Subcutaneous abdominal adipose tissue (tissue), 5 donors: ENCODE data around the gene PTPRM.

ENCODE experiments used
- H3K27ac ChIP-seq: one replicate; pipeline ENCODE4 v1.7.0; 2013; ENCODE audit warnings: low read depth, mild to moderate bottlenecking, inconsistent platforms, low read length, moderate library complexity
- H3K27me3 ChIP-seq, 5 donors: one replicate each; pipeline ENCODE4 v1.7.0; 2013; ENCODE audit warnings: low read length in 5 of 5, inconsistent platforms in 1 of 5; ENCODE audit not compliant: control insufficient read depth in 5 of 5, insufficient read depth in 4 of 5
- H3K36me3 ChIP-seq, 5 donors: one replicate each; pipeline ENCODE4 v1.7.0; 2013; ENCODE audit warnings: low read length in 5 of 5; ENCODE audit not compliant: control insufficient read depth in 5 of 5, insufficient read depth in 5 of 5
- H3K4me1 ChIP-seq, 5 donors: one replicate each; pipeline ENCODE4 v1.7.0; 2013; ENCODE audit warnings: low read length in 5 of 5, mild to moderate bottlenecking in 3 of 5, moderate library complexity in 1 of 5; ENCODE audit not compliant: control insufficient read depth in 5 of 5, insufficient read depth in 5 of 5
- H3K4me3 ChIP-seq, 5 donors: one replicate each; pipeline ENCODE4 v1.7.0; 2013; ENCODE audit warnings: low read length in 5 of 5, low read depth in 1 of 5
- H3K9ac ChIP-seq, 5 donors: one replicate each; pipeline ENCODE4 v1.7.0; 2013; ENCODE audit warnings: low read length in 5 of 5, mild to moderate bottlenecking in 4 of 5, moderate library complexity in 3 of 5
- H3K9me3 ChIP-seq, 5 donors: one replicate each; pipeline ENCODE4 v1.7.0; 2013; ENCODE audit warnings: low read length in 5 of 5; ENCODE audit not compliant: control insufficient read depth in 5 of 5
- donor health status: healthy.
- donor health status: healthy.
- donor health status: healthy.
- donor health status: healthy.
- donor health status: healthy.

Gene PTPRM

DNA sequence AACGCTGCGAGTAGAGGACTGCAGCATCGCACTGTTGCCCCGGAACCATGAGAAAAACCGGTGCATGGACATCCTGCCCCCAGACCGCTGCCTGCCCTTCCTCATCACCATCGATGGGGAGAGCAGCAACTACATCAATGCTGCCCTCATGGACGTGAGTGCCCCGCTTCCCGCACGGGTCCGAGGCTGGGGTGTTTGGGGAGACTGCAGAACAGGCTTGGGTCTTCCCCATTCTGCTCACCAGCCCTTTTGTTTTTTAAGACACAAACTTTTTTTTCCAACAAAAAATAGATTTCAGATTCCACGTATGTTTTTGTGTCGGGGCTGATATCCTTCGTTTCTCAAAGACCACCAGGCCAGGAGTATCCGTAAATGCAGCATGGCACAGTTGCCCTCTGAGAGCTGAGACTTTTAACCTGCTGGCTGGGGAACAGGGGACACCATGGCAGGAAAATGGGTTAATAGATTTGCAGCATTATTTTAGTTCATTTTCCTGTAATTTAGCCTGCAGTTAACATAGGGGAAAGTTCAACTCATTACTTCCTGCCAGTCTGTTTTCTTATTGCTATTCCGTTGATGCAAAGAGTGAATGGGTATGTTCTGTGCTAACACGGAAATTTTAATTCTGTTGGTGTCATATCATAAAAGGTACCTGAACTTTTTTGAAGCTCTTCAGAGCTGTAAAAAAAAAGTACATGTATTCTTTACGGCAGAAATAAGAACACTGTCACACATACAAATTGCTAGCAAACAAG lies 812.2 kb downstream of the PTPRM start:
- Histone ChIP-seq H3K36me3 (peaks cover 11 to 63% (median 44%) of the 10 kb centered on the region in 5 donors), H3K9me3 (no peaks in the 10 kb centered on the region), H3K9ac (no peak overlapping the region), H3K4me3 (no peak overlapping the region), H3K27ac (no peak overlapping the region), H3K4me1 (peaks cover 0 to 13% (median 0%) of the 10 kb centered on the region in 5 donors), H3K27me3 (no peaks in the 10 kb centered on the region)

DNA sequence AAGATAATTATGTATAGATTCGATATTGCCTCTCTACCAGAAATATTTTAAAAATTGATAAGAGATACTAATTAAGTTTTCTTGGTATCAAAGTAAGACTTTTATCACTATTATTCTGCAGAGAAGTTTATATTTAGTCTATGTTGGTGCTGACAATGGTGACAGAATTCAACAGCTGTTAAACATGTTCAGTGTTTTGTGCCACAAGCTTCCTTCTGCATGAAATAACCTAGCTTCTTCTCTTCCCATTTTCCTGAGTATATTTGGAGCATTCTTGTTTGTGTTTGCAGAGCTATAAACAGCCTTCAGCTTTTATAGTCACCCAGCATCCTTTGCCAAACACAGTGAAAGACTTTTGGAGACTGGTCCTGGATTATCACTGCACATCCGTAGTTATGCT lies 812.9 kb downstream of the PTPRM start:
- Histone ChIP-seq H3K36me3 (peaks cover 11 to 69% (median 50%) of the 10 kb centered on the region in 5 donors), H3K9ac (no peak overlapping the region), H3K9me3 (no peaks in the 10 kb centered on the region), H3K27ac (no peak overlapping the region), H3K27me3 (no peaks in the 10 kb centered on the region), H3K4me1 (peaks cover 0 to 13% (median 1%) of the 10 kb centered on the region in 5 donors), H3K4me3 (no peak overlapping the region)

DNA sequence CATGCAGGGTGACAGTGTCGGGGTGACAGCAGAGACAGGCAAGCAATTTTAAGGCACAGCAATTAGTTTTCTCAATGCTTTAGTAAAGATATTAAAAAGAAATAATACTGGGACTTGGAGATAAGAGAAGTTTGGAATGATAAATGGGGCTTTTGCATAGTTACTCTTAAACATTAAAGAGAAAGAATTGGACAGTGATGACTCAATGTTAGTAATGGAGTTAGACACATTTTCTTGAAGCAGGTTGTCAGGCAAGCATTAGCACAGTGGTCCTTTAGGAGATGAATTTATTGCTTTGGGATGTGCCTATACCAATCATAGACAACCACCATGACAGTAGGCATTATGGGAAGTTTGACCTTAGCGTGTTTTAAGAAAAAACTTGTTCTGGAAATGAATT lies 813.8 kb downstream of the PTPRM start:
- Histone ChIP-seq H3K9ac (no peak overlapping the region), H3K4me3 (no peak overlapping the region), H3K27ac (no peak overlapping the region), H3K36me3 (peaks cover 11 to 70% (median 51%) of the 10 kb centered on the region in 5 donors), H3K9me3 (no peaks in the 10 kb centered on the region), H3K4me1 (peaks cover 0 to 13% (median 5%) of the 10 kb centered on the region in 5 donors), H3K27me3 (no peaks in the 10 kb centered on the region)

DNA sequence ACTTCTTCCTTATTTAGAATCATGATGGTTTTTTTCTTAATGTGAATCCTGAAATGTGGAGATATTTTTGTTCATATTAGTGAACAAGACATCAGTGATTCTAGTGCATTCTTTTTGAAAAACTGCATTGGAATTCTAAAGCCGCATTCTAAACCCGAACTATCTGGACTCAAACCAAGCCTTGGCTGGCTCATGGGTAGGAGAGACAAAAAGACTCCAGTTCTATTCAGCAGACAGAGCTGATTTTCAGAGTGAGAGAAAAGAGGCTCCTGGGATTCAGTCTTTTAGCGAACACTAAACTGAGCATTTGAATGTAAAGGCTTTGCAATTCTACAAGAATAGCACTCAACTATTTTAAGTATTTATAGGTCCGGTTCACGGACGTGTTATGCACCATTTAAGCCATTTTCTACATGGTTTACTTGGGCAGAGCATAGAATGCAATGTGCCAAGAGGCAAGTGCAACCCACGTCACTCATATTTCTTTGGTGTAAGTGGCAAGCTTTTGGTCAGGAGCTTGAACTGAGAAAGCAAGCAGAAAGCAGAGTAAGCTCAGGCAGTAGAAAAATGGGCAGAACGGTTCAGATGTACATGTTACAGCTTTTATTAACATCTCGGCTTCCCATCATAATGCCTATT lies 814.8 kb downstream of the PTPRM start:
- Histone ChIP-seq H3K27ac (no peak overlapping the region), H3K9ac (no peak overlapping the region), H3K27me3 (no peaks in the 10 kb centered on the region), H3K36me3 (peaks cover 16 to 70% (median 50%) of the 10 kb centered on the region in 5 donors), H3K4me3 (no peak overlapping the region), H3K4me1 (peaks cover 0 to 13% (median 5%) of the 10 kb centered on the region in 5 donors), H3K9me3 (no peaks in the 10 kb centered on the region)

DNA sequence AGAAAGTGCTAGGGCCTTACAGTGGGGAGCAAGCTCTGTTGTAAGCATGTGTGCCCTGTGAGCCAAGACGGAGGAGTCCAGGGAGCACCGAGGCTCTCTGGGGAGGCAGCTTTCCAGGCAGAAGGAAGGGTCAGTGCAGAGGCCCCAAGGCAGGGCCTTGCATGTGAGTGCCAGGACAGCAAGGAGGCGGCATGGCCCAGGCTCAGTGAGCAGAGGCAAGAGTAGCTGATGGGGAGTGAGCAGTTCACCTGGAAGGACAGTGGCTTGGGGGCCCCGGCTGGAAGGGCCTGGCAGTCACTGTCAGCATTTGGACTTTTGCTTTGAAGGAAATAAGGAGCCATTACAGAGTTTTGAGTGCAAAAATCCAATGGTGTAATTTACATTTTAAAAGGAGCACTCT lies 818.3 kb downstream of the PTPRM start:
- Histone ChIP-seq H3K36me3 (peaks cover 15 to 74% (median 59%) of the 10 kb centered on the region in 5 donors), H3K27me3 (no peaks in the 10 kb centered on the region), H3K4me3 (no peak overlapping the region), H3K27ac (no peak overlapping the region), H3K4me1 (peaks cover 0 to 6% (median 0%) of the 10 kb centered on the region in 5 donors), H3K9me3 (no peaks in the 10 kb centered on the region), H3K9ac (no peak overlapping the region)

DNA sequence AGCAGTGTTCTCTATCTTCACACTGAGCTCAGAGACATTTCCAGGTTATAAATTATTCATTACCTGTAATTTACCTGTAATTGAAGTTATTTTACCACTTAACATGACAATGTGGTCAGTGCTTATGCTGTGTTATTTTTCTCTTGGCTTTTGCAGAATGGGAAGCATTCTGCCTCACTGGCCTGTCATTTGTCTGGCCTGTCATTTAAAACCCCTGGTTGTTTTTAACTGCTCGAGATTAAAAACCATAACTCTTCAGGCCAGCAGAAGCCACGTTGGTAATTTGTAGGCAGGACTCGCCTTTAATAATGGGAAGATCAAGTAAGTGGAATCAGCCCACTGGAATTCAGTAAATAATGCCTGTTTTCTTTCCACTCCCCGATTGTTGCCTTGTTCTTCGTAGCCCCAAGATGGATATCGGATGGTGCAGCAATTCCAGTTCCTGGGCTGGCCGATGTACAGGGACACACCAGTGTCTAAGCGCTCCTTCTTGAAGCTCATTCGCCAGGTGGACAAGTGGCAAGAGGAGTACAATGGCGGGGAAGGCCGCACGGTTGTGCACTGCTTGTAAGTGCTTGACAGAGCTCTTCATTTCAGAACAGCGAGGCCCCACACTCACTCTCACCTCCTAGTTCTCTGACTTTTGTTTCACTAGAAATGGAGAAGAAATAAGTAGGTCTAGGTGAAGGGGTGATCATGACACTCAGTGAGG lies 819.7 kb downstream of the PTPRM start:
- Histone ChIP-seq H3K4me3 (no peak overlapping the region), H3K27ac (no peak overlapping the region), H3K4me1 (peaks cover 0 to 6% (median 0%) of the 10 kb centered on the region in 5 donors), H3K27me3 (no peaks in the 10 kb centered on the region), H3K9ac (no peak overlapping the region), H3K9me3 (no peaks in the 10 kb centered on the region), H3K36me3 (peaks cover 24 to 77% (median 61%) of the 10 kb centered on the region in 5 donors)

DNA sequence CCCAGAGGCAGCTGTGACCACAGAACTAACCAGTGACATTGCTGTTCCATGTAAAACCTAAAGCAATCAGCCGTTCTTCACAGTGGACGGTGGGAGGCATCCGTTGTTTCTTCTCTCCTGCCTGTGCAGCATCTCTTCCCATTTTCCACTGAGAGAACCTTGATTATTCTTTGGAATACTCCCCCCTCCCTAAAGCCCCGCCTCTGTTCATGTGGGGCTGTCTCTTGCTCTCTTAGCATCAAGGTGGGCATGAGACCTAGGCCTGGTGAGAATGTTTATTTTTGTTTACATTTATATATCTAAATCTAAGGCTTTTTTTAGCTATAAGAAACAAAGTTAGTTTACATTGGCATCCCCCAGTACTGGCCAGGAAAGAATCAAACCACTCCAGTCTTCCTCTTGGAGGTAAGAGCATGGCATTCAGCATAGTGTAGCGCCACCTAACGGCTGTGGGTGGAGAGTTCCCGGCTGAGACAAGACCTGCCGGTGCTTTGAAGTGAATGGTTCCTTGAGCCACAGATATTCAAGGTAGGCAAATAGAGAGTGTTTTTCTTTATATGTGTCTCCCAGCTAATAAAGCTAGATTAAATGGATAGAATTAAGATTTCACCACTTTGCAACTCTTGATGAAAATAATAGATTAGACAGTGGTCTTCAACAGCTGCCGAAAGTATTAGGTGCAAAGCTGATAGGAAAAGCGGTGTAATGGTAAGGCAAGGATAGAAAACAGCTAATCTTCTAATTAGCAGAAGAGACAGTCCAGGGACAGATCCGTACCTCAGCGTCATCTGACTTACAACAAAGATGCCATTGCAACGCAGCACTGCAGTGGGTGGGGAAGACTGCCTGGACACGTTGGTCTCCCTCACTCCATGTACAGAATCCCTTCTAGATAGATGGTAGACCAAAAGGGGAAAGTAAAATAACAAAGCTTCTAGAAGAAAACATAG lies 822.5 kb downstream of the PTPRM start:
- H3K27ac ChIP-seq: no peak overlapping the region
- H3K9ac ChIP-seq: no peak overlapping the region
- no peaks in the 10 kb centered on the region for H3K27me3 ChIP-seq
- H3K9me3 ChIP-seq: no peaks in the 10 kb centered on the region
- no peak overlapping the region for H3K4me3 ChIP-seq
- H3K36me3 ChIP-seq: peaks cover 30 to 84% (median 64%) of the 10 kb centered on the region in 5 donors
- peaks cover 0 to 8% (median 5%) of the 10 kb centered on the region in 5 donors for H3K4me1 ChIP-seq

DNA sequence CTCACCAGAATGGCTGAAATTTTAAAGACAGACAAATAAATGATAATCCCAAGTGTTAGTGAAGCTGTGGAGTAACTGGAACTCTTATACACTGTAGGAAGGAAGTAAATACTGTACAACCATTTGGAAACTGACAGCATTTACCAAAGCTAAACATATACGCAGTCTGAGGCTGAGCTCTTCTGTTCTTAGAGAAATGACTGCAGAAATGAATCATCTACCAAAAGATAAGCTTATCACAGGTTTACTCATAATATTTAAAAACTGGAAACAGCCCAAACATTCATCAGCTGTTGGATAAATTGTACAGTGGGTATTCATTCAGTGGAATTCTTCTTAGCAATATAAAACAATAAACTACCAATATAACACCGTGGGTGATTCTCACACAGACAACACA lies 824.0 kb downstream of the PTPRM start:
- peaks cover 0 to 9% (median 0%) of the 10 kb centered on the region in 5 donors for H3K4me1 ChIP-seq
- no peak overlapping the region for H3K27ac ChIP-seq
- H3K36me3 ChIP-seq: peaks cover 30 to 85% (median 64%) of the 10 kb centered on the region in 5 donors
- no peaks in the 10 kb centered on the region for H3K27me3 ChIP-seq
- no peak overlapping the region for H3K9ac ChIP-seq
- H3K4me3 ChIP-seq: no peak overlapping the region
- no peaks in the 10 kb centered on the region for H3K9me3 ChIP-seq

DNA sequence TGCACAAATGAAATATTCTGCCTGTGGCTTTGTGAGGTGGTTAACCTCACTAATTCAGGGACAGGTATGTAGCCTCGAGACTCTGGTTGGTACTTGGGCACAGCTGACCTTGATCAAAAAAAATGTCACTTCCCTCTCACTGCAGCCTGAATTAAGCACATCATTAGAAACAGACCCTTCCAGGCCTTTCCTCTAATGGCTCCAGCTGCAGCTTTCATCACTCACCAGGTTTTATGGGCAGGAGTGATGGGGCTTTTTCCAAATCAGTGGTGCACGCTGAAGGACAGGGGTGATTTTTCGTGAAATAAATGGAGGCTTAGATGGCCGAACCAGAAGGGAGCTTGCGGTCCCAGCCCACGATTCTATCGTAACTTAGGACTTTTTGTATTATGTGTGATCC lies 829.1 kb downstream of the PTPRM start:
- Histone ChIP-seq H3K4me3 (no peak overlapping the region), H3K9me3 (no peaks in the 10 kb centered on the region), H3K27ac (no peak overlapping the region), H3K9ac (no peak overlapping the region), H3K27me3 (no peaks in the 10 kb centered on the region), H3K4me1 (peaks cover 0 to 9% (median 0%) of the 10 kb centered on the region in 5 donors), H3K36me3 (peaks cover 15 to 89% (median 65%) of the 10 kb centered on the region in 5 donors)
